ENCODE results near the gene IDUA.

IDUA gene

DNA sequence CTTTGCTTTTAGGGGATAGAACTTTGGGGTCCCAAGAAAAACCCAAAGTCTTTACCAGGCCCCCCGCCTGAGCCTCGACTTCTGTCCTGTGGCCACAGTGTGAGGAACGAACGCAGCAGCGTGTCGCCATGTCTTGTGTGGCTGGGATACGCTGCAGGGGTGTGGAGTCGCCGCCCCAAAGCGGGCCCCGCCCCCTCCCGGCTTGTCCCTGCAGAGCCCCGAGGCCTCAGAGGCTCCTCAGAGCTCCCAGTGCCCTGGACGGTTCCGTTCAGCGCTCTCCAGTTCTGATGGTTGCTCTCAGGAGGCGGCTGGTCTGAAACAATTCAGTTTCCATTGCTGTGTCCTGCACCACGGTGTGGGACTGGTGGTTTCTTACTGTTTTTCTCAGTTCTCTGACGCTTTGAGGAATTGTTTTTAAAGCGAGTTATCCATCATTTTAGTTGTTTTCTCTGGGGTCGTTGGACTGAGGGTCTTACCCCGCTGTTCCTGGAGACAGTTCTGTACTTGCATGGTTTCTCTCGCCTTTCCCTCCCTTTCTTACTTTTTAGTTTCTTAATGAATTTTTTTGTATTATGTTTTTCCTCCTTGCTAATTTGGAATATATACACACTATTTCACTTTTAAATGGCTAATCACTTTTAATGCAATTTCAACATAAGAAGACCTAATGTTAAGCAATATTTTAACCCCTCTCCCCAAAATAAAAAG lies 1.6 kb upstream of the IDUA start:
- DNase-seq (ENCODE audit: low read depth in 1 of 2, low spot score in 1 of 2), result peak; percentile 40 to 53

DNA sequence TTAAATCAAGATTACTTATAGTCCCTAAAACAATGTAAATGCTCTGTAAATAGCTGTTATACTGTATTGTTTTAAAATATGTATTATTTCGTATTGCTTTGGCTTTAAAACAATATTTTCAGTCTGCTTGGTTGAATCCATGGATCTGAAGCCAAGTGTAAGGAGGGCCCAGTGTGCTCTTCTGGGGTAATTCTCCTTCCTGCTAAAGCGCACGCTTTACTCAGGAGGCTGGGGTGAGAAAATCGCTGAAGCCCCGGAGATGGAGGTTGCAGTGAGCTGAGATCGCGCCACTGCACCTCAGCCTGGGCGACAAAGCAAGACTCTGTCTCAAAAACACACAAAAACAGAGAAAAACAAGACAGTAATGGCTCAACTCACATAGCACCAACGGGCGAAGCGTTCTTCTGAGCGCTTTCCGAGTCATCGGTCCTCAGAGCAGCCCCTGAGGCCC lies 391 bp upstream of the IDUA start:
- DNase-seq (ENCODE audit: low read depth in 1 of 2, low spot score in 1 of 2), result no peak

DNA sequence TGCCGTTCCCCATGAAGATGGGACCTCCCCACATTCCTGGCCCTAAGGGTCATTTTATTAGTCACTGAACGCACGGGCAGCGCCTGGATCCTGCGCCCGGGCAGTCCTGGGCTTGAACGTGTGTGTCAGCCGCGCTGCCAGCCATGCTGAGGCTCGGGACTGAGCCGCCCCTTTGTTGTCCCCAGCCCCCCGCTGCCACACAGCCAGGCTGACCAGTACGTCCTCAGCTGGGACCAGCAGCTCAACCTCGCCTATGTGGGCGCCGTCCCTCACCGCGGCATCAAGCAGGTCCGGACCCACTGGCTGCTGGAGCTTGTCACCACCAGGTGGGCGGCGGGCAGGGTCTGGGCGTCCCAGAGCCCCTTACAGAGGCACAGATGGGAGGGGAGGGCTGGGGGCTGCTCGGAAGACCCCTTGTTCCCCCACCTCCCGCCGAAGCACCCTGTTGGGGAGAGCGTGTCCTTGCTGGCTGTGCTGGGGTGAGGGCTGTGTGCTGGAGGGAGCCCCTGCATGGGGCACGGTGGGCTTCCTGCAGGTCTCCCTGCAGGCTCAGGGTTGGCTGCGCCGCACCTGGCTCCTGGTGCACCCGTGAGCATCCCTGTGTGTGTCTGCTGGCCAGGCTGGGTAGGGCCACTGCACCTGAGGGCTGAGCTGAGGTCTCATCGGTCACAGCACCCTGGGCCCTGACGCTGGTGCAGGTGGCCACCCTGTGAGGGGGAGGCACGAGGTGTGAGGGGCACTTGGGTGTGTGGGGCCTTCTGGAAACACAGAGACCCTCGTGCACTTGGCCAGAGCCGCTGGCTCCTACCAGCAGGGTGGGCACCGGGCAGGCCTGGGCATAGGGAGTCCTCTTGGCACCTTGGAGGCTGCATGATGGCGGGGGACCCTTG lies 1.0 kb downstream of the IDUA start:
- no peak for DNase-seq (ENCODE audit: low read depth in 1 of 2, low spot score in 1 of 2)

DNA sequence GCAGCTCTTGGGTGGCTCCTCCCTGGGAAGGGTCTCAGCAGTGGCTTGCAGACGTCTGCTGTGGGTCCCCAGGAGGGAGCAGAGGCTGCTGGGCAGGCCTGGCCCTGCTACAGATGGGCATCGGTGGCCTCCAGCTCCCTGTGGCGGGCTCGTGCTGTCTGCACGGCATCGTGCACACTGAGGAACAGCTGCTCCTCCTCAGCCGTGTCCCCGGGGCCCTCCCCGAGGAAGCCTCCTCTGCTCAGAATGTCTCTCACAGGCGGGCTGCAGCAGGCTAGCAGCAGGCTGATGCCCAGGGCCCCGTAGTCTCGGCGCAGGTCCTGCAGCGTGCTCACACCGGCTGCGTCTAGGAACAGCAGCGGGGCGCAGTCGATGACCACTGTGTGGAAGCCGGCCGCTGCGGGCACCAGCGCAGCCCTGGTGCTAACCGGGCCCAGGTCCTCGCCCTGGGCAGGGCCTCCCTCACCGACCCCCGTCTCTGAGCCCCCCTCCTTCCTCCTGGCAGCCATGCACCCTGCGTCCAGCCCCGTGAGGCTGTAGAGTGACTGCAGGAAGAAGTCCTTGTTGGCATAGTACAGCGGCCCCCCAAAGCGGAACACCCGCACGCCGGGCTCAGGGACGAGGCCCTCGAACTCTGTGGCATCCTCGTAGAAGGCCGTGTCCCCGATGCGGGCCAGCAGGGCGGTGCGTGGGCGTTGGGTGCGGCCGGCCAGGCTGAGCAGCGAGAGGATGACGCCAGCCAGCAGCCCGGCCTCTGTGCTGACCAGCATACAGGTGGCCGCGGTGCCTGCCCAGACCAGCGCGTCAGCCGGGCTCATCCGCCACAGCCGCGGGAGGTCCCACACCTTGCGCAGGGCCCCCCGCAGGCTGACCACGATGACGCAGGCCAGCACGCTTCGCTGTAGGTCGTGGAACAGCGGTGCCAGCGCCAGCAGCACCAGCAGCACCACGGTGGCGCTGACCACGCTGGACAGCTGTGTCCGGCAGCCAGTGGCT lies 2.2 kb downstream of the IDUA start:
- DNase-seq (ENCODE audit: low read depth in 1 of 2, low spot score in 1 of 2), result no peak

DNA sequence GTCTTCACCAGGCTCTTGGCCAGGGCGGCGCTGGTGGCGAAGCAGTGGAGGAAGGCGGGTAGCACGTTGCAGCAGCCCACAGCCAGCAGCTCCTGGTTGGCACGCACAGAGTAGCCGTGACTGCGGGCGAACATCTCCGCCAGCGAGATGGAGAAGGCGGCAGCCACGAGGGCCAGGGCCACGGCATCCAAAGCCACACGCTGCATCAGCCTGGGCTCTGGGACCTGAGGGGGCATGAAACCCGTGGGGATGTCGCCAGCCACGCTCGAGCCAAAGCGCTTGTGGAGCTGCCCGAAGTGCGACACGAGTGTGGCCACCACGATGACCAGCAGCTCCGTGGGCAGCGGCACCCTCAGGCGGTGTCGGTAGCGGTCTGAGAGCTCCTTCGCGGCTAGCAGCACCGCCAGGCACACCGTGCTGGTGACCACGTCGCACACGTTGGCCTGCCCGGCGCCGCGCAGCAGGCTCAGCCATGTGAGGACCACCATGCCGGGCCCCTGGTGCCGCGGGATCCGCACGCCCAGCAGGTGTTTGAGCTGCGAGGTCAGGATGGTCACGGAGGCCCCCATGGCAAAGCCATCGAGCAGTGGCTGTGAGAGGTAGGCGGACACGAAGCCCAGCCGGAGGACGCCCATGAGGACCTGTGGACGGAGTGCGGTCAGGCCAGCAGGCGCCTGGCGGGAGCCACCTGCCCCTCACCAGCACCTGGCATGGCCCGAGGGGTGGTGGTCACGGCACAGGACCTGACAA lies 3.1 kb downstream of the IDUA start:
- no peak for DNase-seq (ENCODE audit: low read depth in 1 of 2, low spot score in 1 of 2)

DNA sequence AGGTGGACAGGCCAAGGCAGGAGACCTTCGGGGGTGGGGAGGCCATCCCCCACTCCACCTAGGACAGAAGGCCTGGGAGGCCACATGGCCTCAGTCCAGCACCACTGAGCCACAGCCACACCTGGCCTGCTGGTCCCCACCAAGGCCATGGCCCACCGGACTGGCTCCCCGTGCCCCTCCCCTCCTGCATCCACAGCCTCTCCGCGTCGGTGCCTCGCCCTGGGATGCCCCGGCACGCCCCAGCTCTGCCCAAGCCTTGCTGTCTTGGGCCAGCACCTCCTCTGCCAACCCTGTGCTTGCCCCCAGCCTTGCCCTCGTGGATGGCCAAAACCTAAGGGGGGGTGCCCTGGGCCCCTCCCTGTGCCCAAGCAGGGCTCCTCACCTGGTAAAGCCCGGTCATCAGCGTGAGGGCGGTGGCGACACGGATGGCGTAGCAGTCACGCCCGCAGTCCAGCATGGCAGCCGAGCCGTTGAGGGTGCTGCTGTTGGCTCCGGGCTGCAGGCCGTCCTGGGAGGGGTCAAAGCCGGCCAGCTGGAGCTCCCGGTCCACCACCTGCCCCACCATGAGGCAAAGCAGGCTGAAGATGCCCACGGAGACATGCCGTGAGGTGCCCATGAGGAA lies 4.0 kb downstream of the IDUA start:
- no peak for DNase-seq (ENCODE audit: low read depth in 1 of 2, low spot score in 1 of 2)

DNA sequence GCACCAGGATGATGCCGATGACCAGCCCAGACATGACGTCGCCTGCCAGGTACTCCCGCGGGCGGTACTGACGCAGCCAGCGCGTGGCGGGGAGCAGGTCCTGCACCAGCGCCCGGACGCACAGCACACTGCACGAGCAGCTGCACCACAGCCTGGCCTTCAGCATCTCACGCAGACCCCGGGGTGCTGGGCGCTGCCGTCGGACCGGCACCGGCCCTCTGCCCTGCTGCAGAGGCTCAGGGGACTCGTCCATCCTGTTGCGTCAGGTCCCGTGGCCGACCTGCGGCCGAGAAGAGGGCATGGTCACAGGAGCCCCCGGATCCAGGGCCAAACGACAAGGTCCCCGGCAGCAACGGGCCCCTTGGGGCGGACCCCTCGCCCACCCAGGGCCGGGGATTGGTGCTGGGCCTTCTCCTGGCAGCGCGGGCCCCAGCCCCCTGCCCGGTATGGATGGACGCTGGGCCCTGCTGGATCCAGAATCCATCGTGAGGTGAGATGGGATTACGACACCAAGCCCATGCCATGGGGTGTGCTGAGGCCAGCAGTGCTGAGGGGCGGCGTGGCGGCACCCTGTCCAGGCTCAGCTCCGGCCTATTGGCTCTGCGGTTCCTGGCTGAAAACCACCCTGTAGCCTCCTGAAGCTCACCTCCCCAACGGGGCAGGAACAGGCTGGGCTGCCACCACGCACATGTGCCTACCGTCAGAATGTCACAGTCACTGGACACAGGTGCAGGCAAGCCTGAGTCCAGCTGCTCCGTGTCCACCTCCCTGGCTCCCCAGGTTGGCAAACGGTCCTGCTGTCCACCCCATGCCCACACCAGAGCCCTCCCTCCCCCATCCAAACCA lies 4.8 kb downstream of the IDUA start:
- DNase-seq (ENCODE audit: low read depth in 1 of 2, low spot score in 1 of 2), result no peak

DNA sequence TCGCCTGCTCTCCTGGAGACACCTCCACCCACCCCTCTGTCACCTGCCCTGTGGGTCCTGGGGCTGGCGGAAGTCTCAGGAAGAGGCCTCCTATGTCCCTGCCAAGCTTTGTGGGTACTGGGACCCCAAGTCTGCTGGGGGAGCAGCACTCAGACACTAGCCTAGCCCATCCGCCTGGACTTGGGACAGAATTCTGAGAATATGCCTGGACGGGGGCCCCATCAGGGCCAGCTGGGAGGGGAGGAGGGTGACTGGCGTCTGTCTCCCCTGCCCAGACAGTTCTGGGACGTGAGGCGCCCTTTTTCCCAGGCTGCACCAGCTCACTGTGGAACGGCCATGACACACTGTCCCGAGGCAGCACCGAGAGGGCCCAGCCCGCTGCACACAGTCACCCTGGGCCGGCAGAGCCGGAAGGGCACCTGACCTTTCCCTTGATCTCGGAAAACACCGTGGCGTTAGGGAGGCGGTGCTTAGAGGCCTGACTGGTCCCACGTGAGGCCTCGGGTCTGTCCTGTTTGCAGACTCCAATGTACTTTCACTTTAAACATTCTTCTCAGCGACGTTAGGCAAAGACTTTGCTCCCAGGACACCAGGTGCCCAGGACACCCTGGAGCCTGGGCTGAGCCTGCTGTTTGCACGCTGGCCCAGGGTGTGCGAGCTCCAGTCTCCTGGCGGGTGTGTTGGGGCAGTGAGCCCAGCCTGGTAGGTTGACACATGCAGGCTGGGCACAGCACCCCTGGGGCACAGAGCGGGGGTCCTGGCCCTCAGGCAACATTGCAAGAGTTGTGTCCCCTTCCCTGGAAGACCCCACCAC lies 5.7 kb downstream of the IDUA start:
- DNase-seq (ENCODE audit: low read depth in 1 of 2, low spot score in 1 of 2), result no peak

DNA sequence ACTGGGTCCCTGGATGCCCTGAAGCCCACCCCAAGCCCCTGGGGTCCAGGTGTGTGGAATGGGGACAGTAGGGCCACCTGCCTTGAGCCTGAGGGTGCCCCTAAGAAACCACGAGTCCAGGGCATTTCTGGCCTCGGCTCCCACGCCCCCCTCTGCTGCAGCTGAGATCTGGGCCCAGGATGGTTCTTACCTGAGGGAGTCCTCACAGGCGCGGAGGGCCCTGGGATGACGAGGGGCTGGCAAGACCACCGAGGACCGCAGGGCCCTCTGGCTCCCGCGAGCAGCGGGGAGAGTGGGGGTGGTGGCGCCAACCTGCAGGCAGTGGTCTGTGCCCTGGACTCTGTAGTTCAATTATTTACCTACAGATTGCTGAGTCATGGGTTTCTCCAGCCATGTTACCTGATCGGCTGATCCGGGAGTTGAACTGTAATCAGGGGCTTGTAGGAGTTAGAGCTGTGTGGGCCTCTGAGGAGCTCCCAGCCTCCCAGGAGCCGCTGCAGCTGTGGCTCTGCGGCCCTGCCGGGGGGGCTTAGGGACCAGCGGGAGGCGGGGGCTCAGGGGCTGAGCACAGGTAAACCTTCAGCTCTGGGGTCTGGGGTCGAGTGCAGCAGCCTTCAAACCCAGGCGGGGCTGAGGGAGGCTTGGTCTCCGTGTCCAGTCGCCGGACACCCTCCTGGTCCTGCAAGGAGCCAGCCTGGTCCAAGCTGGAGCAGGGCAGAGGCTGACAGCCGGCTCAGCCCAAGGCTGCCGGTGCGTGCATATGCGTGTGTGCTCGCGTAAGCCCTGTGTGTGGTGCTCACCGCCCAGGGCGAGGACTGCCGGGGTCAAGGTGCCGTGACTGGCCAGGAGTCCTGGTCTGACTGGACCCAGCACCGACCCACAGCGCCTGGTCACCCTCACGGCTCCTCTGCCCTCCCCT lies 6.5 kb downstream of the IDUA start, which contains the start of gene SLC26A1:
Gene SLC26A1, minus strand, starts transcription at position 294 of the 919 bp plus-strand sequence. CDS start 1,701 bp downstream, outside the sequence.
- no peak for DNase-seq (ENCODE audit: low read depth in 1 of 2, low spot score in 1 of 2)

DNA sequence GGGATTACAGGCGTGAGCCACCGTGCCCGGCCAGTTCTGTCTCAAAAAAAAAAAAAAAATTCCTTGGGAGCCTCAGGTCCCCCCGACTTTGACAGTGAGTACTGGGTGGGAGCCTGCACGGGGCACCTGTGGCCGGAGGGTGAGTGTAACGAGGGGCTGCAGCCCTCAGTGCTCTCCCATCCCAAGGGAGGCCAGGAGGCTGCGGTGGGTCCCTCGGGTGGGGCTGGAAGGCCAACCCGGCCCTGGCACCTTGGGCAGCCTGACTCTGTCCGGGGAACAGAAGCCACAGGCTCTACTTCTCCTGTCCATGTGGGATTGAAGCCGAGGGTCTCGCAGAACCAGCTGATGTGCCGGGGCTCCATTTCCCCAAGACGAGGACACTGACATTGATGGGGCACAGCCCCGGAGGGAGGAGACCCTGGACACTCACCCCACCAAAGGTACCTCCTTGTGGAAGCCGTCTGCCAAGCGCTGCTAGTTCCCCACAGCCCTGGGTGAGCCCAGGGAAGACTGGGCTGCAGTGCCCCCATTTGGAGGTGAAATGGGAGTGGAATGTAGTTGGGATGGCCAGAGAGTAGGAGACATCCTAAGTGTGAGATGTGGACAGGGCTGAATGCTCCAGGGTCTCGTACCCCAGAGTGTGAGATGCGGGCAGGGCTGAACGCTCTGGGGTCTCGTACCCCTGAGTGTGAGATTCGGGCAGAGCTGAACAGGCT lies 8.6 kb downstream of the IDUA start:
- no peak for DNase-seq (ENCODE audit: low read depth in 1 of 2, low spot score in 1 of 2)

DNA sequence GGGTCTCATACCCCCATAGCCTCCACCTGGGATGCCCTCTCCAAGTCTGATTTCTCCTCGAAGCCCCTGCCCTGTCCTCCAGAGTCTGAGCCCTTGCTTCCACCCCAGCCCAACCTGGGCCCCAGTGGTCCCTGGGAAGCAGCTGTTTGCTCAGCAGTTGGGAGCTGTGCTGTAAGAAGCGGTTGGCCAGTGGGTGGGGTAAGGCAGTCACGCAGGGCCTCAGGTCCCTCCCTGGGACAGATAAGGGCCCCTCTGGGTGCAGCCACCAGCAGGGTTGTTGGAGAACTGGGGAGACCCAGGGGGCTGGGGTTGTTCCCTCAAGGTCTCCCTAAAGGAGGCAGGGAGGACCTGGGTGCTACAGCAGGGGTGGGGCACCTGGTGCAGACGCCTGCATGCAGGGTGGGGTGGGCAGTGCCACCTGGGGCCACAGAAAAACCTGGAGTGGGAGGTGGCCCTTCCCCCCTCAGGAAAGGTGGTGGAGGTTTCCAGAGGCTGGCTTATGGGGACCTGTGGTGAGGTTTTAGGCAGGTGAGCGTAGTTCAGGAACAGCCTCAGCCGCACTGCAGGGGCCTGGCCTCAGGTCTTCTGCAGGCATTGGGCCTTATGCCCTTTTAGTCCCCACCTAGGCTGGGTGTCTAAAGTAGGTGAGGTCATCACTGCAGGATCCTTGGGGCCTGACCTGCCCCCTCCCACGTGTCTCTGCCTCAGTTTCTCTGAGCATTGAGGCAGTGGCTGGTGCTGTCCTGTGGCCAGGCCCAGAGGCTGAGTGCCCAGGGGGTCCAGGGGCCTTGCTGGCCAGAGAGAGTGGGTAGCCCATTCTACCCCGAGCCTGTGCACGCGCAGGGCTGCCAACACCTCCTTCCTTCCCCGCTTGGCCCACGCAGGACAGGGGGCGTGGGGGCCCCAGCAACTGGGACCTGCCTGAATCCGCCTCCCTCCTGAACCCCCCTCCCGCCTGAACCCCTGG lies 9.5 kb downstream of the IDUA start:
- DNase-seq (ENCODE audit: low read depth in 1 of 2, low spot score in 1 of 2), result no peak

DNA sequence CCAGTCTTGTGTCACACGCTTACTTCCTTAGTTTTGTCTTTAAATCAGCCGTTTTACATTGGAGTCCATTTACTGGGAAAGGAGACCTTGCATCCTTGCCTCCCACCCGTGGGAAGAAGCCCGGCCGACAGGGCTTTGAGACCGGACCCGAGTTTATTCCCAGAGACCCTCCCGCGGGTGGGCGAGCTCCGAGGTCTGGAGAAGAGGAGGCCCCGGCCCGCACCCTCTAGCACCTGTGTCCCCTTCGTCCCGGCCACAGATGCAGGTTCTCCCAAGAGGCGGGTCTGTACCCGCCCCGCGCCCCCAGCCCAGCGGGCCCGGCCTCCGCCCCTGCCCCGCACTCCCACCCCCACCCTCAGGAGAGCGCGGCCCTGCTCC lies 10.1 kb downstream of the IDUA start:
- DNase-seq (ENCODE audit: low read depth in 1 of 2, low spot score in 1 of 2), result no peak

DNA sequence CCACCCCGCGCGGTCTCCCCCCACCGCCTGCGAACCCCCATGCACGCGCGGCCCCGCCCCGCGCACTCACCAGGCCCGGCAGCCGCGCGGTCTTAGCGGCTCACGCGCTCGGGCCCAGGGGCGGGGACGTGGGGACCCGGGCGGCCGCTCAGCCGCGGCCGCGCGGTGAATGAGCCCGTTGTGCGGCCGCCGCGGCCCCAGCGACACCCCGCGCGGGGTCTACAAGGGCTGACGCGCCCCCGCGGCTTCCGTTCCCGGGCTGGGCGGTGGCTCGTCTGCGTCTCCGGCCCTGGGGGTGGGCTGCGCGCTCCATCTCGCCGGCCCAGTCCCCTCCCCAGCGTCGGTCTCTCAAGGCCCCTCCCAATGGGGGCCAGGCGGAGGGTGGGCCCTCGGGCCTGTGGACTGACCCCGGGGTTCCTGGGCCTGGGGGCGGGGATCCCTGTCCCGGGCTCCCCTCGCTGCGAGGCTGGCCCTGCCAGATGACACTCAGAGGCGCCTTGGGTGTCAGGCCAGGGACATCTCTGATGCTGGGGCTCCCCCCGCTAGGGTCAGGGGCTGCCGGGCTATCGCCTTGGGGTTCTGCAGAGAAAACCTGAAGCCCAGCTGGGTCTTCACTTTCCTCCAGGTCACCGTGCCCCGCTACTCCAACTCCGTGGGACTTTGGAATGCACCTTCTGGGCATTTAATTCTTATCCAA lies 10.7 kb downstream of the IDUA start:
- no peak for DNase-seq (ENCODE audit: low read depth in 1 of 2, low spot score in 1 of 2)

DNA sequence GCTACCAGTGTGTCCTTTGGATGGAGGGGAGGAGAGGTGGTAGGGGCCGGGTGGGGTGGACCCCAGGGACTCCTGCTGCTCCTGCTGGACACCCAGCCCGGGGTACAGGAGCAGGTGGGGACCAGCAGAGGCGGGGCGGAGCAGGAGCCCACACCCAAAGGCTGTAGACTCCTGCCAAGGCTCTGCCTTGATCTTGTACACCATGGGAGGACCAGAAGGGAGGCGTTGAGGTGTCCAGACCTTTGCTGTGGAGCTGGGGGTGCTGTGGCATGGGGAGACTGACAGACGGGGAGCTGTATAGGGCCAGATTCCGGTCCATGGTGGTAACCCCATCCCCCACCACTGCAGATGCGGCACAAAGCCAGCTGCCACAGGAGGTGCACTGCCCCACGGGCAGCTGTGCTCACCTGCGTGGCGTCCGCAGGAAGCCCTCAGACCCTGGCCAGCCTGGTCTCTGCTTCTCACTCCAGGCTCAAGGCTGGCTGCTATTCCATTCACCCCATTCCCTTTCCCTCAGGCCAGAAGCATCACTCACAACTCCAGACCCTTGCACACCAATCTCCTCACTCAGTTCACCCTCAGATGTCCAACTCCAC lies 11.3 kb downstream of the IDUA start:
- DNase-seq (ENCODE audit: low read depth in 1 of 2, low spot score in 1 of 2), result no peak

Measured in activated CD4-positive, alpha-beta T cell treated with anti-CD3 and anti-CD28 coated beads, Interleukin-2, amount 50 U/mL, for 24 hours (primary cell).